Measurements from ENCODE around the gene CNPY1.
A peak's percentile ranks its signal among the peaks of the same experiment; 100 is the strongest.

CNPY1 gene

GRCh38 chr7:155467846-155468784, 78.2 kb downstream of the CNPY1 start:
- Histone ChIP-seq H3K9me3 (ENCODE audit: control insufficient read depth, low read length) (no peaks in the 10 kb centered on the region), H3K9ac (no peak overlapping the region), H3K27me3 (ENCODE audit: control insufficient read depth, insufficient read depth, low read length) (peaks cover 37% of the 10 kb centered on the region), H3K4me3 (ENCODE audit: low read depth, low read length) (no peak overlapping the region), H3K36me3 (ENCODE audit: control insufficient read depth, insufficient read depth, low read length) (no peaks in the 10 kb centered on the region), H3K4me2 (ENCODE audit: low read length) (peak overlapping the region; percentile 42), H3K4me1 (no peaks in the 10 kb centered on the region), H3K27ac (no peak overlapping the region), H2AFZ (no peak overlapping the region), H3K79me2 (no peaks in the 10 kb centered on the region)
- no peak for TF ChIP-seq CTCF (IDR thresholded peaks at IDR 0.05)

GRCh38 chr7:155466814-155467733, 79.3 kb downstream of the CNPY1 start:
- Histone ChIP-seq H3K36me3 (ENCODE audit: control insufficient read depth, insufficient read depth, low read length) (no peaks in the 10 kb centered on the region), H3K4me3 (ENCODE audit: low read depth, low read length) (no peak overlapping the region), H3K4me2 (ENCODE audit: low read length) (no peak overlapping the region), H3K4me1 (no peaks in the 10 kb centered on the region), H3K9me3 (ENCODE audit: control insufficient read depth, low read length) (no peaks in the 10 kb centered on the region), H3K27me3 (ENCODE audit: control insufficient read depth, insufficient read depth, low read length) (peaks cover 41% of the 10 kb centered on the region), H3K9ac (no peak overlapping the region), H2AFZ (no peak overlapping the region), H3K79me2 (no peaks in the 10 kb centered on the region), H3K27ac (no peak overlapping the region)
- no peak for TF ChIP-seq CTCF (IDR thresholded peaks at IDR 0.05)

- Histone ChIP-seq H3K4me1 (no peaks in the 10 kb centered on the region), H3K79me2 (no peaks in the 10 kb centered on the region), H3K27me3 (ENCODE audit: control insufficient read depth, insufficient read depth, low read length) (peaks cover 40% of the 10 kb centered on the region), H3K9ac (no peak overlapping the region), H2AFZ (no peak overlapping the region), H3K27ac (no peak overlapping the region), H3K9me3 (ENCODE audit: control insufficient read depth, low read length) (no peaks in the 10 kb centered on the region), H3K4me3 (ENCODE audit: low read depth, low read length) (no peak overlapping the region), H3K4me2 (ENCODE audit: low read length) (no peak overlapping the region), H3K36me3 (ENCODE audit: control insufficient read depth, insufficient read depth, low read length) (no peaks in the 10 kb centered on the region)
- no peak for TF ChIP-seq CTCF (IDR thresholded peaks at IDR 0.05)
These were observed 80.1 kb downstream of the CNPY1 start for GRCh38 chr7:155466142-155466813.

GRCh38 chr7:155465761-155466141, 80.6 kb downstream of the CNPY1 start:
- Histone ChIP-seq H3K4me2 (ENCODE audit: low read length) (no peak overlapping the region), H3K27ac (no peak overlapping the region), H3K79me2 (no peaks in the 10 kb centered on the region), H3K36me3 (ENCODE audit: control insufficient read depth, insufficient read depth, low read length) (no peaks in the 10 kb centered on the region), H3K9me3 (ENCODE audit: control insufficient read depth, low read length) (no peaks in the 10 kb centered on the region), H3K27me3 (ENCODE audit: control insufficient read depth, insufficient read depth, low read length) (peaks cover 38% of the 10 kb centered on the region), H3K4me3 (ENCODE audit: low read depth, low read length) (no peak overlapping the region), H3K9ac (no peak overlapping the region), H2AFZ (no peak overlapping the region), H3K4me1 (no peaks in the 10 kb centered on the region)
- TF ChIP-seq CTCF (IDR thresholded peaks at IDR 0.05) = no peak

Measured in parathyroid adenoma (tissue), 2 donors.